22Rv1 (cell line): ENCODE measurements around the gene COQ9.

ENCODE experiments used
- H3K27ac ChIP-seq: fragments of 450-650 bp; 2 replicates; pipeline ENCODE4 v1.5.1; 2017
- ZFX ChIP-seq: fragments of 450-650 bp; IDR thresholded peaks from 2 replicates; pipeline ENCODE4 v1.6.1; 2017; ENCODE audit warnings: antibody characterized with exemption, borderline replicate concordance
- TF ChIP-seq, protein P1 (sequence below): fragments of 450-650 bp; IDR thresholded peaks from 2 replicates; pipeline ENCODE4 v1.5.1; 2017; ENCODE audit warnings: mild to moderate bottlenecking

COQ9 gene

DNA sequence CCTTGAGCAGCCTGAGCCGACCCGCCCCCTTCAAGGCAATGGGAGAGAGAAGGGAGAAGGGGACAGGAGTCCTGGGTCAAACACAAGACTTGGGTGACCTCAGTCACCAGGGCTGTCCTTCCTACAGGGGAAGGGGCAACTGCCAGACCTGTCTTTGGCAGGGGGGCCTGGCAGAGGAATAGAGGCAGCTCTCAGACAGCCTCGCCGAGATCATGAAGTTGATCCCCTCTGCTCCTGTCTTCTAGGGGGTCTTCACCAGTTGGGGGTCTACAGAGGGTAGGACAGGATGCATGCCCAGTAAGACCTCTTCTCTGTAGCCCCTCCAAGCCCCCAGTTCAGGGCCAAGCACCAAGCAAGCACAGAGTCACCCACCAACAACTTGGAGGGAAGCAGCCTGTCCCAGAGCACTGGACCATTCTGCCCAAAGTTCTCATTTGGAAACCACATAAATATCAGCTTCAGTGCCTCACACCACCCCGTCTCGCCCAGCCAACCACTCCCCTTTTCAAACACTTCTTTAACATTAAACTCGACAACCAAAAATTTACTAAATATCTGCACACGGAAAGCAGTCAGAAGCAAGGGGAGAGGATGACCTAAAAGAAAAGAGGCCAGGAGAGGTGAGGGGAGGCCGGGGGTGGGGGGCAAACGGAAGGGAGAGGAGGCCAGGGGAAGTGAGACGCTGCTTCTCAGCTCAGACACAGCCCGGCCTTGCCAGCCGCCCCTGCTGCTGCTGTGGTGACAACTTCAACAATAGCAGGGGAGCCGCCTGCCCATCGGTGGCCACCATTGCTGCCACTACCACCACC lies 31.3 kb downstream of the COQ9 start:
- TF ChIP-seq, protein P1, sequence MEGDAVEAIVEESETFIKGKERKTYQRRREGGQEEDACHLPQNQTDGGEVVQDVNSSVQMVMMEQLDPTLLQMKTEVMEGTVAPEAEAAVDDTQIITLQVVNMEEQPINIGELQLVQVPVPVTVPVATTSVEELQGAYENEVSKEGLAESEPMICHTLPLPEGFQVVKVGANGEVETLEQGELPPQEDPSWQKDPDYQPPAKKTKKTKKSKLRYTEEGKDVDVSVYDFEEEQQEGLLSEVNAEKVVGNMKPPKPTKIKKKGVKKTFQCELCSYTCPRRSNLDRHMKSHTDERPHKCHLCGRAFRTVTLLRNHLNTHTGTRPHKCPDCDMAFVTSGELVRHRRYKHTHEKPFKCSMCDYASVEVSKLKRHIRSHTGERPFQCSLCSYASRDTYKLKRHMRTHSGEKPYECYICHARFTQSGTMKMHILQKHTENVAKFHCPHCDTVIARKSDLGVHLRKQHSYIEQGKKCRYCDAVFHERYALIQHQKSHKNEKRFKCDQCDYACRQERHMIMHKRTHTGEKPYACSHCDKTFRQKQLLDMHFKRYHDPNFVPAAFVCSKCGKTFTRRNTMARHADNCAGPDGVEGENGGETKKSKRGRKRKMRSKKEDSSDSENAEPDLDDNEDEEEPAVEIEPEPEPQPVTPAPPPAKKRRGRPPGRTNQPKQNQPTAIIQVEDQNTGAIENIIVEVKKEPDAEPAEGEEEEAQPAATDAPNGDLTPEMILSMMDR: no peak
- no peak for TF ChIP-seq ZFX
- peak overlapping the region; percentile 64; the same call in 1 of the 2 replicates for H3K27ac ChIP-seq

DNA sequence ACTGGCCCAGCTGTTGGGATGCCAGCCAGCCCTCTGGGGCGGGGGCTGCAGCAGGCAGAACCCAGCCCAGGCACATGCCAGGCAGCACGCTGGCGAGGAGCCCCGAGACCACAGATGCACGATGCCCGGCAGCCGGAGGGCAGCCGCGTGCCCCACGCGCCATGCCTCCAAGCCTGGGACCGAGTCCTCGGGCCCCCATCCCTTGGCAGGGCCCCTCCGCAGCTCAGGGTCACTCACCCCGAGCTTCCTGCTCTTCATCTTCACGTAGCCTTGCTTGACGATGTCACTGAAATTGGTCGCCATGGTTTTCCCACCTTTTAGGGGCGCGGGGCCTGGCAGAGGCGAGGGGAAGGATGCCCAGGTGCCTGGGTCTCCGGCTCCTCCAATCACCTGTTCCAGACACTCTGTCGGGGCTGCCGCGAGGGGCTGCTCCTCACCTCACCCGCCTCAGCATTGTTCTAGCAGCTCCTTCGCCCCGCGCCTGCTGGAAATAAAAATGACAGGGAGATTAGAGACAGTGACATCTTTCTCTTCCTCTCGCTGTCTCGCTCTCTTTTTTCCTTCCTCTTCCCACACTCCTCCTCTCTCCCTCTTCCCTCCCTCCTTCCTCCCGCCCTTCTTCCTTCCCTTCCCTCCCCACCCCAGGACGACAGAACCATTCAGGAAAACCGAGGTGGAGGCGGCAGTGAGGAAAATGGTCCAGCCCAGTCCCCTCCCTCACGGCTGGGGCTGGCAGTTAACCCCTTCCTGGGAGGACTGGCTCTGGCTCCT lies 32.1 kb downstream of the COQ9 start:
- no peak for TF ChIP-seq ZFX
- TF ChIP-seq, protein P1: no peak
- H3K27ac ChIP-seq: peak overlapping the region; percentile 64

DNA sequence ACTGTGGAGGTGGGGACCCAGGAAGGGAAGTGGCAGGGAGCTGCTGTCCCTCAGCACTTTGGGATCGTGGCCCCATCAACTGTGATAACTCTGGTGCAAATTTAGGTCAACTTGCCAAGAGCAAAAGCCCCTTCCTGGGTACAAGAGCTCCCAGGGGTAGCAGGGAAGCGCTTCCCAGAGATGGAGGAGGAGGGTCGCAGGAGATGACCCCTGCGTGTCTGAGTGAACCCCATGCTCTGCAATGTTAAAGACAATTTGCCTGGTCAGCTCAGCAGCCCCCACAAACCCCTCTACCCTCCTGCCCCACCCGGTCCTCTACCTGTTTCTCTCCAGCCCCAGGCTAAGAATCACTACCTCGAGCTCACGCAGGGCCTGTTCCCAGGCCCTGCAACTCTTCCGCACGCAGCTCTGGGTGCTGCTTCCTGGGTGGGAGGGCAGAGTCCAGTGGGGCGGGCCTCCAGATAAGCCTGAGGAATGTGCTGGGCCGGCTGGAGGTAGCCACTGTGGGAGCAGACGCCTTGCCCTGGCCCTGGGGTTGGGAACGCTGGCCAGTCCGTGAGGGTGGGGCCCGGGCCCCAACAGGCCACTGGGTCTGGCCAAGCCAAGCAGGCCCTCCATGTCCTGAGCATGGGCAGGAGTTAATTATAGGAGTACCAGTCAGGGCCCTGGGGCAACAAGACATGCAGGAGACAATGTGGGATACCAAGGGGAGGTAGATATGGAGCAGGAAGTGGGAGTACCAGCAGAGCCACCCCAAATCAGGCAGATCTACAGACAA lies 32.9 kb downstream of the COQ9 start:
- no peak for TF ChIP-seq ZFX
- TF ChIP-seq, protein P1: no peak
- H3K27ac ChIP-seq: peak overlapping the region; percentile 64

DNA sequence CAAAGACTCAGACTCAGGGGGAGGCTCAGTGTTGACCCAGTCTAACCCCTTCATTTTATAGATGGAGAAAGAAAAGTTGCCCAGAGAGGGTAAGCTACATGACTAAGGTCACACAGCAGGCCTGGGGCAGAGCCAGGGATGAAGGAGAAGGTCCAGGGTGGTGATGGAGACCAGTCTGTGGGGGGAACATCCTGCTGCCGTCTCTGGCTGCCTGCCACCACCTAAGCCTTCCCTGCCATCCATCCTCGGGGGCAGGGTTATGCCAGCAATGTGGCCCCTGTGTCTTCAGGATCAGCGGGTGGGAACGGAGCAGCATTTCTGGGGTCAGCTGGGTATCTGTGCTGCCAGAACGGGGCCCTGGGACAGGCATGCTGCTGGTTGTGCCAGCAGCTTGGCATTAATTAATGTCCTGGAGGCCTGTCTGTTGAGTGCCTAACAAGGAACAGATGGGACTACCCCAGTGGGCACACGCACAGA lies 33.5 kb downstream of the COQ9 start:
- H3K27ac ChIP-seq: peak overlapping the region; percentile 64
- no peak for TF ChIP-seq ZFX
- TF ChIP-seq, protein P1: no peak

DNA sequence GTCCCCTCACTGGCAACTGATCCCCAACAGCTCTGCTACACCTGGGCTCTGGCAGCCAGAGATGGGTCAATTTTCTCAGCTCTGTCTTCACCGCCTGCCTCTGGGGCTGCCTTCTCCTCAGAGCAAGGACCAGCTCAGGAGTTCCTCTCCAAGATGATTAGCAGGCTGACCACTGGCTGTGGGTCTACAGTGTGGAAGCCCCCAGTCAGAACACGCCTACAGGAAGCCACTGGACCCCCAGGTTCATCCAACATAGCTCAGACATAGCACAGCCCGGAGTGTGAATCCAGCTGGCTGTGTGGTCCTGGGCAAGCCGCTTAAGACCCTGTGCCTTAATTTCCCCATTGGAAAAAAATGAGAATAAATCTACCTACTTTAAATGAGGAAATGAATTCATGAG lies 34.1 kb downstream of the COQ9 start:
- H3K27ac ChIP-seq: peak overlapping the region; percentile 64; the same call in 1 of the 2 replicates
- no peak for TF ChIP-seq ZFX
- TF ChIP-seq, protein P1: no peak

DNA sequence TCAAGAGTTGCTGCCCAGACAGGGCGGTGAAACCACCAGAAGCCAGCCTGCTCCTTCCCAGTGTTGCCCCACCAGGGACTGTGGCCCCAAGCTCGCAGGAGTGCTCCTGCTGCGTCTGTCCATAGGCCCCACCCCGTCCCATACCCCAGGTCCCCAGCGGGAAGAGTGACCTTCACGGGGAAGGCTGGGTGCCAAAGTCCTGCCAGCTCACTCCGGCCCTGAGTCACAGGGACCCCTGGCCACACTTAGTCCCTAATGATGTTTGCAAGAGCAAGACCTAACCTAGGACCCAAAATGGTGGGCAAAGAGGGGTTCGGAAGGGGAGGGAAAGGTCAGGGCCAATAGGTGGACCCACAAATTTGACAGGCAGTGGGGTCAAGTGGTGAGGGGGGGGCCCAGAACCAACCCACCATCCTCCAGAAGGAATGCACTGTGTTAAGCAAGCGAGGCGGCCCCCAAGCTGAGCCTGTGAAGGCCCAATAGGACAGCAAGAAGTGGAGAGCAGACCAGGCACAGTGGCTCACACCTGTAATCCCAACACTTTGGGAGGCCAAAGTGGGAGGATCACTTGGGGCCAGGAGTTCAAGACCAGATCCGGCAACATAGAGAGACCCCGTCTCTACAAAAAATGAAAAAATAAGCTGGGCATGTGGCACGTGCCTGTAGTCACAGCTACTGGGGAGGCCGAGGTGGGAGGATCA lies 35.7 kb downstream of the COQ9 start:
- H3K27ac ChIP-seq: peak overlapping the region; percentile 80
- TF ChIP-seq ZFX: no peak
- TF ChIP-seq, protein P1: no peak
